Measurements from ENCODE around the gene STAT3.
"Not testable (repeated sequence)": the region's sequence is repeated elsewhere in the genome, so short reads cannot be mapped to it uniquely, and the experiment has no call there.

STAT3 gene

DNA sequence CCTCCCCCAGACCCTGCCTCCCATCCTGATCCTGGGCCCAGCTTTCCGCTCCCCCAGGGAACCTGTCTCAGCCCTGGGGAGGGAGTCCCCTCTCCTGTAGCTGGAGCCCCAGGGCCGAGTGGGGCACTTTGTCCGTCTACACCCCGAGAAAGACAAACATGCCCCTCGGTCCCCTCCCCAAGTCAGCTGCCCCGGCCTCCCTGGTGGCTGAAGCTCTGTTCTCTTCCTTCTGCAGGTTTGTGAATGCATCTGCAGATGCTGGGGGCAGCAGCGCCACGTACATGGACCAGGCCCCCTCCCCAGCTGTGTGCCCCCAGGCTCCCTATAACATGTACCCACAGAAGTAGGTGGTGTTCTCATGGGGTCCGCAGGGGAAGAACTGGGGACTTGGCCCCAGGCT lies 79.1 kb downstream of the STAT3 start:
- H3K27ac ChIP-seq = peak overlapping the region in 1 of 21 experiments; percentile 7

DNA sequence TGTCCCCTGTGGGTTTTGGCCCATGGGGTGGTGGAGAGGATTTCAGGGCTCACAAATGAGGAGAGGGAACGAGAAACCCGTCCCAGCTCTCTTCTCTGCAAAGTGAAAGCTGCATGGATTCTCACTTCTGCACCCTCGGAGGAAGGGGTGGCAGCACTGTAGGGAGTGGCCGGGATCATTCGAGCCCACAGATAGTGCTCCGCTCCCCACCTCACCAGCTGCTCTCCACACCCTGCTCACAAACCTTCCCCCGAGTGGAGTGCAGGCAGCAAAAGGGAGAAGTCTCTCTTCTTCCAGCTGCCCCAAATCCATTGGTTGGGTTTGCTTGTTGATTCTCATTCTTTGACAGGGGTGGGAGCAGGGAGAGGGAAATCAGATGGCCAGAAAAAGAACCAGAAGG lies 79.8 kb downstream of the STAT3 start:
- Histone ChIP-seq H3K27ac (no peak overlapping the region), H3K4me3 (no peak overlapping the region)

More for the DNA sequence above, 79.1 kb downstream of the STAT3 start:
- no peak overlapping the region for H3K4me3 ChIP-seq

- H3K27ac ChIP-seq = no peak overlapping the region
These were observed 80.8 kb downstream of the STAT3 start for GRCh38 chr17:42307362-42307927.

GRCh38 chr17:42306385-42306667 lies 81.9 kb downstream of the STAT3 start:
- H3K4me3 ChIP-seq = no peak overlapping the region
- H3K27ac ChIP-seq = no peak overlapping the region

More at GRCh38 chr17:42307362-42307927, 80.8 kb downstream of the STAT3 start:
- no peak overlapping the region for H3K4me3 ChIP-seq

DNA sequence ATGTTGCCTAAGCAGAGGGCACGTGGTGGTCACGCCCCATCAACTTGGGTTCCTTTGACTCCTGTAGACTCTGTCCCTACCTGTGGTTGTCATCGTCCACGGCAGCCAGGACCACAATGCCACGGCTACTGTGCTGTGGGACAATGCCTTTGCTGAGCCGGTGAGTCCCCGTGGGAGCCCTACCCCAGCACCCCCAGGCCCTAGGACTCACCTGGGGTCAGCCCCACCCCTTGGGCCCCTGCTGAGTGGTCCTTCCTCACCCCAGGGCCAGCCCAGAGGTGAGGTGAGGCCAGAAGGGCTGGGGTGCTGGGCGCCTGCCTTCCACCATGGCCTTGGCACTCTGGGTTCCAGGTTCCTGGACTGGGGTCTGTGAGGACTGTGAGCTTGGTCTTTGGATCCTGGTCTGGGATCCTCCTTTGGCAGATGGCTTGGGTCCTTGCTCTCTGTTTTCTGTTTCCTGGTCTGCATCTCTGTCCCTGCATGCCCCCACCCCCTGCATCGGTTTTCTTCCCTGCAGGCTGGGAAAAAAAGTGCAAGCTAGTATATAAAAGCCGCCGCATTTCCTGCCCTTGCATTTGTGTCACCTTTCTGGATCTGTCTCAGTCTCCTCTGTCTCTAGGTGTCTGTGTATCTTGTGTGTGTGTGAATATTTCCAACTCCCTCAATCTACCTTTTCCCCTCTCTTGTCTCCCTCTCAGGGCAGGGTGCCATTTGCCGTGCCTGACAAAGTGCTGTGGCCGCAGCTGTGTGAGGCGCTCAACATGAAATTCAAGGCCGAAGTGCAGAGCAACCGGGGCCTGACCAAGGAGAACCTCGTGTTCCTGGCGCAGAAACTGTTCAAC lies 82.5 kb downstream of the STAT3 start:
- no peak overlapping the region for H3K27ac ChIP-seq
- no peak overlapping the region for H3K4me3 ChIP-seq

DNA sequence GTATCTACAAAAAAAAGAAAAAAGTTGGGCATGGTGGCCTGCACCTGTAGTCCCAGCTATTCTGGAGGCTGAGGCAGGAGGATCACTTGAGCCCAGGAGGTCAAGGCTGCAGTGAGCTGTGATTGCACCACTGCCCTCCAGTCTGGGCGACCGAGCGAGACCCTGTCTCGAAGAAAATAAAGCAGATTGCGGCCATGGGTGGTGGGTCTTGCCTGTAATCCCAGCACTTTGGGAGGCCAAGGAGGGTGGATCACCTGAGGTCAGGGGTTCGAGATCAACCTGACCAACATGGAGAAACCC lies 83.3 kb downstream of the STAT3 start:
- H3K4me3 ChIP-seq, H3K27ac ChIP-seq: not testable (repeated sequence)

- Histone ChIP-seq H3K27ac (no peak overlapping the region), H3K4me3 (no peak overlapping the region)
These were observed 83.8 kb downstream of the STAT3 start for GRCh38 chr17:42304187-42305030.

GRCh38 chr17:42303694-42304093 lies 84.5 kb downstream of the STAT3 start:
- Histone ChIP-seq H3K4me3 (no peak overlapping the region), H3K27ac (no peak overlapping the region)

DNA sequence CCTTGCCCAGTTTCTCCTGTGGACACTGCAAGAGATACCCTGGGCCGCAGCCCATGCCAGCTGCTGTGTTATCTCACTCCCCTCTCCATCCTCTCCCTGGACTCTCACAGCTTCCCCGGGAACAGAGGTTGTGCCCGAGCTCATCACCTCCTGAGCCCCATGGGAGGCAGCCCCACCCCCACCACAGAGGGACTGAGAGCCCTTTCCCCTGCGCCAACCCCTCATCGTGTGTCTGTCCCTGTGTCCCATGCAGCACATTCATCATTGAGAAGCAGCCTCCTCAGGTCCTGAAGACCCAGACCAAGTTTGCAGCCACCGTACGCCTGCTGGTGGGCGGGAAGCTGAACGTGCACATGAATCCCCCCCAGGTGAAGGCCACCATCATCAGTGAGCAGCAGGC lies 87.2 kb downstream of the STAT3 start:
- H3K27ac ChIP-seq = no peak overlapping the region
- H3K4me3 ChIP-seq = no peak overlapping the region

GRCh38 chr17:42299913-42300312 lies 88.3 kb downstream of the STAT3 start:
- H3K4me3 ChIP-seq, H3K27ac ChIP-seq: not testable (repeated sequence)

- H3K4me3 ChIP-seq, H3K27ac ChIP-seq: not testable (repeated sequence)
These were observed 88.9 kb downstream of the STAT3 start for GRCh38 chr17:42299361-42299760.

DNA sequence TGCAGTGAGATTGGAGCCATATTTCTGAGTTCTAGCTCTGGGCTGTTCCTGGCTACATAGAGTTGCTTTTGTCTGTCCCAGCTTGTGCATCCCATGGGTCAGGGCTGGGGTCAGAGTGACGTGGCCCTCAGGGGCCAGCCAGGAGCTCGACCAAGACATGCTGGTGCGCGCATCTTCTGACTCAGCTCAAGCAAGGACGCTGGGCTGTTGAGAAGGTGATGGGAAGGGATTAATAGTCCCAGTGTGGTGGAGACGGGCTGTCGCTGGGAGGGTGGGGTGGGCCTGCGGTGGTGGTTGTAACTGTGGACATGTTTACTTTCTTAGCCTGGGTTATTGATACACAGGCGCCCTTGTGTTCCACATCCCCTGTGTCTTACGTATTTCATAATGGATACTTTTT lies 90.5 kb downstream of the STAT3 start:
- not testable (repeated sequence) for H3K4me3 ChIP-seq, H3K27ac ChIP-seq

DNA sequence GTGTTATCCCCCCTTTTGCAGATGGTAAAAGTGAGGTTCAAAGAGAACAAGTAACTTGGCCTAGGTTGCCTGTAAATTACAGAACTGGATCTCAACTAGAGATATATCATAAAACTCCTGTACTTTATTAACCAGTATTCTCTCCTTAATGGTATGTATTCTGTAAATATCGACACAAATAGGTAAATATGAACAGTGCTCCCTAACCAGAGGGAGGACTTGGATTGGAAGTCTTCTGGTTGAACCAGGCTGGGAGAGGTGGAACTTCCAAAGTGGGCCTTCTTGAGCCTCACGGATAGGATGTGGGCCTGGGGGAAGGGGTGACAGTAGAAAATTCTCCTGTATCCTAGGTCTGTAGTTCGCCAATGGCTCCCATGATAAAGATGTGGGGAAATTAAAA lies 92.2 kb downstream of the STAT3 start:
- H3K27ac ChIP-seq = no peak overlapping the region

DNA sequence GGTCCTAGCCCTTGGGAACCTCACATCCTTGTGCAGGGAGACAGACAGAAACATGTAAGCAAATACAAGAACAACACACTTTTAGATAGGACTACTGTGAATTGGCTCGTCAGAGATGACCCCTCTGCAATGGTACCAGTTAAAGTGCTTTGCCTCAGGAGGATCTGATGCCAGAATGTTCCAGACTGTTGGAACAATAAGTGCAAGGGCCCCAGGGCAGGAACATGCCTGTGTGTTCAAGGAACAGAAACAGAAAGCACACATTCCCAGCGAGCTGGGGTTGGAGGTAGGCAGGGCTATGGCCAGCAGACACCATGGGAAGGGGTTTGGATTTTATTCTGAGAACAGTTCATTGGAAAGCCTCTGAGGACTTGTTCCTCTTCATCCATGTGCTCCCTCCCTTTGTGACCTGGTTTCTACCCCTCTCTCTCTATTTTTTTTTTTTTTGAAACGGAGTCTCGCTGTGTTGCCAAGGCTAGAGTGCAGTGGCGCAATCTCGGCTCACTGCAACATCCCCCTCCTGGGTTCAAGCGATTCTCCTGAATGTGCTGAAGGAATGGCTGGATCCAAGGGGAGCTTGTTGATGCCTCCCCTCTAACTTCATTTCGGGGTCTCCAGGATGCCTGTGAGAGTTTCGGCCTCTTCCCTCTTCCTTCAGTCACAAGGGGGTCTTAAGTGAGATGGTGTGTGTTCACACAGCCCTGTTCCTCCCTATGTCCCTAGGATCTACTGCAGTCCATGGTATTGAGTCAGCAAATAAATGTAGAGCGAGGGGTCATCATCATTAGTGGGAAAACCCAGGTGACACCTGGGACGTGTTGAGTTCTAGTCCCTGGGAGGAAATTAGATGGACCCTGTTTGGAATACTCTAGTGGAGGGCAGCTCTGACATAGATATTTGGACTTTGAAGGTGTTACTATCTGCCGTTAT lies 93.5 kb downstream of the STAT3 start:
- H3K4me3 ChIP-seq = no peak overlapping the region
- no peak overlapping the region for H3K27ac ChIP-seq

More for the DNA sequence above, 92.2 kb downstream of the STAT3 start:
- H3K4me3 ChIP-seq = no peak overlapping the region

GRCh38 chr17:42291129-42291528 lies 97.1 kb downstream of the STAT3 start:
- H3K4me3 ChIP-seq = no peak overlapping the region
- H3K27ac ChIP-seq = peak overlapping the region in 1 of 21 experiments; percentile 8

GRCh38 chr17:42290577-42290976 lies 97.7 kb downstream of the STAT3 start:
- H3K4me3 ChIP-seq = no peak overlapping the region
- H3K27ac ChIP-seq = peak overlapping the region in 4 of 21 experiments; percentile 6 to 98 (median 86)

GRCh38 chr17:42289611-42290181 lies 98.5 kb downstream of the STAT3 start:
- Histone ChIP-seq H3K27ac (peak overlapping the region in 20 of 21 experiments; percentile 32 to 98 (median 90)), H3K4me3 (peak overlapping the region; percentile 49 to 68 (median 56))

GRCh38 chr17:42288803-42289610 lies 99.2 kb downstream of the STAT3 start:
- Histone ChIP-seq H3K4me3 (peak overlapping the region; percentile 49 to 68 (median 56)), H3K27ac (peak overlapping the region; percentile 39 to 98 (median 90))
